Mesothelial cell of epicardium (in vitro differentiated cells): Measurements from ENCODE around the gene ZNF714. TPM values are rescaled to one million over a fixed set of nuclear protein-coding genes. Genes with fewer than 3 reads are reported as not detected.

Experiments used
- DNase-seq, 2 experiments: peaks; one replicate each; pipeline ENCODE4 v3.0.0; 2021; ENCODE audit warnings: low spot score in 2 of 2; ENCODE audit not compliant: unreplicated experiment in 2 of 2
- H3K27ac Mint-ChIP-seq: 2 replicates; pipeline ENCODE4 v1.8.0; 2021; ENCODE audit warnings: mixed read lengths
- H3K27me3 Mint-ChIP-seq: 2 replicates; pipeline ENCODE4 v1.8.0; 2021; ENCODE audit warnings: low read depth, mixed read lengths
- H3K36me3 Mint-ChIP-seq: 2 replicates; pipeline ENCODE4 v1.8.0; 2021; ENCODE audit warnings: mixed read lengths
- H3K4me1 Mint-ChIP-seq: 2 replicates; pipeline ENCODE4 v1.8.0; 2021; ENCODE audit warnings: mixed read lengths
- H3K4me3 Mint-ChIP-seq: 2 replicates; pipeline ENCODE4 v1.8.0; 2021; ENCODE audit warnings: mild to moderate bottlenecking, moderate library complexity, mixed read lengths
- H3K9me3 Mint-ChIP-seq: 2 replicates; pipeline ENCODE4 v1.8.0; 2021; ENCODE audit warnings: mixed read lengths
- CTCF ChIP-seq: fragments of 200-600 bp; sonication (generic); IDR thresholded peaks from one replicate; pipeline ENCODE4 v1.5.0; 2021; ENCODE audit warnings: antibody characterized with exemption; ENCODE audit not compliant: unreplicated experiment
- total RNA-seq: library from RNA; stranded (reverse); gene quantifications from 3 replicates; pipeline ENCODE4 v1.2.1, GENCODE V29; 2021

Gene ZNF714
- total RNA-seq, 1 donor from 2014 or later, result 33.1 TPM

- no peak for TF ChIP-seq CTCF
- DNase-seq, result peak; percentile 77 to 82
- Mint-ChIP-seq H3K36me3 (peaks cover 36% of the 10 kb centered on the region), H3K27ac (peak within 1 kb of the TSS; percentile 100), H3K4me3 (peak within 1 kb of the TSS; percentile 99), H3K4me1 (peaks cover 20% of the 10 kb centered on the region), H3K9me3 (peaks cover 16% of the 10 kb centered on the region), H3K27me3 (no peaks in the 10 kb centered on the region)
Measured at GRCh38 chr19:21141787-21142464, 59.9 kb downstream of the ZNF714 start, which contains the start of gene ZNF431. ZNF431 (plus strand) TSS chr19:21142040; CDS start chr19:21142184, 144 bp downstream.

- H3K4me3 Mint-ChIP-seq, result peak overlapping the region; percentile 99
Measured at GRCh38 chr19:21143428-21143827, 61.4 kb downstream of the ZNF714 start.

GRCh38 chr19:21143854-21144253 is 61.9 kb downstream of the ZNF714 start:
- no peak for TF ChIP-seq CTCF
- Mint-ChIP-seq H3K9me3 (peaks cover 27% of the 10 kb centered on the region), H3K36me3 (peaks cover 55% of the 10 kb centered on the region)

More at GRCh38 chr19:21143428-21143827, 61.4 kb downstream of the ZNF714 start:
- Mint-ChIP-seq H3K27me3 (no peaks in the 10 kb centered on the region), H3K9me3 (peaks cover 23% of the 10 kb centered on the region), H3K27ac (peak overlapping the region; percentile 40), H3K4me1 (peaks cover 17% of the 10 kb centered on the region), H3K36me3 (peaks cover 51% of the 10 kb centered on the region)
- no peak for TF ChIP-seq CTCF
- DNase-seq, result no peak

GRCh38 chr19:21147540-21147939 is 65.5 kb downstream of the ZNF714 start:
- Mint-ChIP-seq H3K27me3 (no peaks in the 10 kb centered on the region), H3K36me3 (peaks cover 91% of the 10 kb centered on the region), H3K4me1 (peaks cover 10% of the 10 kb centered on the region), H3K27ac (no peak overlapping the region), H3K4me3 (no peak overlapping the region), H3K9me3 (peaks cover 30% of the 10 kb centered on the region)
- no peak for DNase-seq
- TF ChIP-seq CTCF, result no peak

More at GRCh38 chr19:21143854-21144253, 61.9 kb downstream of the ZNF714 start:
- no peaks in the 10 kb centered on the region for H3K27me3 Mint-ChIP-seq
- no peak for DNase-seq
- H3K27ac Mint-ChIP-seq, result no peak overlapping the region
- peak overlapping the region; percentile 99 for H3K4me3 Mint-ChIP-seq
- peaks cover 16% of the 10 kb centered on the region for H3K4me1 Mint-ChIP-seq

- no peaks in the 10 kb centered on the region for H3K4me1 Mint-ChIP-seq
- H3K4me3 Mint-ChIP-seq, result no peak overlapping the region
- peaks cover 30% of the 10 kb centered on the region for H3K9me3 Mint-ChIP-seq
Measured at GRCh38 chr19:21148681-21149080, 66.7 kb downstream of the ZNF714 start.

More at GRCh38 chr19:21148681-21149080, 66.7 kb downstream of the ZNF714 start:
- no peak for TF ChIP-seq CTCF
- no peaks in the 10 kb centered on the region for H3K27me3 Mint-ChIP-seq
- no peak for DNase-seq
- peaks cover 97% of the 10 kb centered on the region for H3K36me3 Mint-ChIP-seq
- H3K27ac Mint-ChIP-seq, result no peak overlapping the region
